SK-N-SH (cell line): ENCODE results near the gene TRRAP. TPM values are rescaled to one million over a fixed set of nuclear protein-coding genes. Genes with fewer than 3 reads are reported as not detected.

Source experiments
- CTCF ChIA-PET: fragments of 300-600, 350-600 bp; formaldehyde crosslinking; extraction: SDS; loops from one replicate; lab custom pipeline; 2021; lab: Yijun Ruan, JAX
- POLR2A ChIA-PET: fragments of 350-600 bp; sonication (Branson Sonifier 250); formaldehyde crosslinking; extraction: SDS; loops from one replicate; lab custom pipeline; 2020; ENCODE audit warnings: antibody characterized with exemption, inconsistent platforms; lab: Yijun Ruan, JAX
- DNase-seq: peaks from one replicate; pipeline ENCODE4 v3.0.0; 2012
- H2AFZ ChIP-seq: fragments of 200-600 bp; sonication (generic); 2 replicates; pipeline ENCODE4 v1.8.1; 2016; ENCODE audit warnings: antibody characterized with exemption, mild to moderate bottlenecking, low read depth
- H3F3A ChIP-seq: fragments of 200-600 bp; sonication (generic); replicated peaks from 2 replicates; pipeline ENCODE3; 2016; ENCODE audit warnings: antibody characterized with exemption, mild to moderate bottlenecking; ENCODE audit not compliant: insufficient read depth
- H3K27ac ChIP-seq, 2 experiments: fragments of 200-500 bp in 1 of 2; fragments of 200-600 bp in 1 of 2; sonication (Bioruptor generic) in 1 of 2; sonication (generic), shearing (Covaris generic) in 1 of 2; 2 replicates each; pipeline versions ENCODE4 v1.5.1 to v1.6.1; 2014 to 2016; ENCODE audit warnings: low read depth in 2 of 2, inconsistent platforms in 1 of 2, low read length in 1 of 2, mild to moderate bottlenecking in 1 of 2, mixed read lengths in 1 of 2
- H3K27me3 ChIP-seq: fragments of 200-600 bp; sonication (generic), shearing (Covaris generic); 2 replicates; pipeline ENCODE4 v1.6.1; 2016; ENCODE audit warnings: mixed run types; ENCODE audit not compliant: insufficient read depth
- H3K36me3 ChIP-seq, 2 experiments: fragments of 200-500 bp in 1 of 2; fragments of 200-600 bp in 1 of 2; sonication (Bioruptor generic) in 1 of 2; sonication (generic) in 1 of 2; replicated peaks in 1 of 2; 2 replicates each; pipeline versions ENCODE3 to v1.5.1; 2014 to 2016; ENCODE audit warnings: low read length in 1 of 2, mild to moderate bottlenecking in 1 of 2; ENCODE audit not compliant: insufficient read depth in 2 of 2, control insufficient read depth in 1 of 2
- H3K4me1 ChIP-seq, 2 experiments: fragments of 200-500 bp in 1 of 2; fragments of 200-600 bp in 1 of 2; sonication (Bioruptor generic) in 1 of 2; sonication (generic), shearing (Covaris generic) in 1 of 2; 2 replicates each; pipeline versions ENCODE4 v1.5.1 to v1.6.1; 2014 to 2016; ENCODE audit warnings: low read depth in 1 of 2, low read length in 1 of 2, mixed run types in 1 of 2; ENCODE audit not compliant: insufficient read depth in 2 of 2, control insufficient read depth in 1 of 2
- H3K4me2 ChIP-seq: fragments of 200-600 bp; sonication (generic), shearing (Covaris generic); 2 replicates; pipeline ENCODE4 v1.6.1; 2017; ENCODE audit warnings: mixed run types
- H3K4me3 ChIP-seq, 2 experiments: fragments of 200-500 bp in 1 of 2; fragments of 200-600 bp in 1 of 2; sonication (Bioruptor generic) in 1 of 2; sonication (generic), shearing (Covaris generic) in 1 of 2; 2 replicates each; pipeline versions ENCODE4 v1.5.1 to v1.8.1; 2014 to 2016; ENCODE audit warnings: low read depth in 2 of 2, inconsistent platforms in 1 of 2, low read length in 1 of 2, mild to moderate bottlenecking in 1 of 2, mixed read lengths in 1 of 2, moderate library complexity in 1 of 2
- H3K79me2 ChIP-seq: fragments of 200-600 bp; sonication (generic); 2 replicates; pipeline ENCODE4 v1.8.1; 2017; ENCODE audit warnings: mild to moderate bottlenecking; ENCODE audit not compliant: insufficient read depth
- H3K9ac ChIP-seq: fragments of 200-600 bp; sonication (generic); 2 replicates; pipeline ENCODE4 v1.6.1; 2017; ENCODE audit warnings: mixed run types
- H3K9me2 ChIP-seq: fragments of 200-600 bp; sonication (generic); 2 replicates; pipeline ENCODE4 v1.6.1; 2017; ENCODE audit warnings: mixed run types
- H3K9me3 ChIP-seq: fragments of 200-600 bp; sonication (generic); 2 replicates; pipeline ENCODE4 v1.6.1; 2017; ENCODE audit warnings: mixed run types, mild to moderate bottlenecking, moderate library complexity
- H4K20me1 ChIP-seq: fragments of 200-600 bp; sonication (generic); 2 replicates; pipeline ENCODE4 v1.6.1; 2017; ENCODE audit warnings: mild to moderate bottlenecking, mixed run types; ENCODE audit not compliant: insufficient read depth
- ELF1 ChIP-seq: IDR thresholded peaks from 2 replicates; pipeline ENCODE4 v1.4.0; 2012
- EP300 ChIP-seq, 2 experiments: IDR thresholded peaks; 2 replicates each; pipeline versions ENCODE4 v1.4.0 to v1.6.1; 2012; ENCODE audit warnings: borderline replicate concordance in 1 of 2, low read depth in 1 of 2, low read length in 1 of 2
- EZH2phosphoT487 ChIP-seq: fragments of 200-600 bp; sonication (generic); IDR thresholded peaks from 2 replicates; pipeline ENCODE4 v1.6.1; 2017; ENCODE audit warnings: low read depth, mixed run types, mild to moderate bottlenecking, antibody characterized with exemption, moderate library complexity, borderline replicate concordance
- GATA2 ChIP-seq: sonication (generic); formaldehyde crosslinking; IDR thresholded peaks from 2 replicates; pipeline ENCODE4 v1.5.0; 2020; ENCODE audit warnings: mild to moderate bottlenecking, missing genetic modification reagents
- JUND ChIP-seq: IDR thresholded peaks from 2 replicates; pipeline ENCODE4 v1.4.0; 2012
- MEF2A ChIP-seq: IDR thresholded peaks from 2 replicates; pipeline ENCODE4 v1.4.0; 2012; ENCODE audit warnings: low read depth, borderline replicate concordance
- NFIC ChIP-seq: IDR thresholded peaks from 2 replicates; pipeline ENCODE4 v1.4.0; 2012; ENCODE audit warnings: borderline replicate concordance
- RCOR1 ChIP-seq: fragments of 150-350 bp; IDR thresholded peaks from 2 replicates; pipeline ENCODE4 v1.6.1; 2017; ENCODE audit warnings: antibody characterized with exemption, low read length
- RFX5 ChIP-seq: IDR thresholded peaks from 2 replicates; pipeline ENCODE4 v1.6.1; 2012; ENCODE audit warnings: mild to moderate bottlenecking, improper control_type of control experiment, low read length
- RXRA ChIP-seq: IDR thresholded peaks from 2 replicates; pipeline ENCODE4 v1.4.0; 2012; ENCODE audit warnings: low read depth, mild to moderate bottlenecking, borderline replicate concordance
- SMC3 ChIP-seq: IDR thresholded peaks from 2 replicates; pipeline ENCODE4 v1.6.1; 2012; ENCODE audit warnings: low read depth, low read length, improper control_type of control experiment
- TAF1 ChIP-seq: IDR thresholded peaks from 2 replicates; pipeline ENCODE4 v1.6.1; 2012; ENCODE audit warnings: low read depth, mild to moderate bottlenecking, low read length, moderate library complexity, borderline replicate concordance
- YY1 ChIP-seq: IDR thresholded peaks from 2 replicates; pipeline ENCODE4 v1.4.0; 2012; ENCODE audit warnings: low read depth, mild to moderate bottlenecking
- WGBS: methylation state at CpG from one replicate; pipeline ENCODE4 v1.1.6; 2017; ENCODE audit warnings: low lambda C conversion rate; 5-methylcytosine and 5-hydroxymethylcytosine counted together
- polyA plus RNA-seq, 3 experiments: library from polyadenylated mRNA; depleted of rRNA; stranded (reverse); fragments of >200 nt; gene quantifications; 2 replicates each; pipeline ENCODE4 v1.2.3, GENCODE V29; 2012
- TF ChIP-seq, protein P1 (sequence below): fragments of 200-600 bp; sonication (generic); IDR thresholded peaks from 2 replicates; pipeline ENCODE4 v1.6.1; 2017; ENCODE audit warnings: antibody characterized with exemption, mild to moderate bottlenecking, moderate library complexity
- TF ChIP-seq, protein P2 (sequence below): IDR thresholded peaks from 2 replicates; pipeline ENCODE4 v1.4.0; 2012; ENCODE audit warnings: low read depth
- TF ChIP-seq, protein P3 (sequence below): IDR thresholded peaks from 2 replicates; pipeline ENCODE4; 2012
- TF ChIP-seq, protein P4 (sequence below): IDR thresholded peaks from 2 replicates; pipeline ENCODE4 v1.4.0; 2012; ENCODE audit warnings: low read depth, borderline replicate concordance

The TRRAP gene
- polyA plus RNA-seq, 1 of the 3 experiments (the other 2 are of a cell fraction) = 24.9 TPM

DNA sequence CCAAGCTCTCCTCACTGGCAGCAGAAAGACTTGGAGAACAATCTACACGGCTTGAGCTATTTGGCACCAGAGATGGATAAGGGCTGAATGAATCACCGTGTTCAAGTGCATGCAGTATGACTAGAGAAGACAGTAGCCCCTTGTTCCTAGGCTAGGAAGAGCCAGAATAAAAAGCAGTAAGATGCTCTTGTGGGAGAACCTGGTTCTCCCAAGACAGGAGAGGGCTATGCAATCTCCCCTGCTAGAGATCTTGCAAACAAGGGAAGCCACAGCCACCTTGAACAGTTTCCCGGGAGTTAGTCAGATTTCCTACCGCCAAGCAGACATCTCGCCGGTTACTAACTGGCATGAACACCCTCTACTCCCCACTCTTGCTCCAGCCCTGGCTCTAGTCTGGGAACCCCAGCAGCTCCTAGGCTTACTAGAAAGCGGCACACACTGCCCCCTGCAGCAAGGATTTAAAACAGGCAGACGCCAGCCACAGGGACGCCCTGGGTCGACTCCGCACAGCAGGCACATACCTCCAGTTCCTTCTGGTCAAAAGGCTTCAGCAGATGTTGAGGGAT is 158.3 kb downstream of the TRRAP start:
- 0 out of 4 replicates have a peak overlapping the region, but pooled peaks of 1 of the 2 experiments have one; percentile 3 for H3K27ac ChIP-seq

More for the DNA sequence above, 158.3 kb downstream of the TRRAP start:
- H3K4me1 ChIP-seq = peaks cover 0 to 4% of the 10 kb centered on the region in 2 experiments; a peak in 1 of 4 replicates
- 86% methylated on average over 11 of the region's 11 CpGs for WGBS
- peaks cover 4% of the 10 kb centered on the region; the same call in 1 of the 2 replicates for H3K79me2 ChIP-seq
- H3K4me2 ChIP-seq = no peak overlapping the region
- H3K36me3 ChIP-seq = peaks cover 78 to 85% of the 10 kb centered on the region in 2 experiments
- POLR2A ChIA-PET = no interaction called here
- TF ChIP-seq, protein P1, sequence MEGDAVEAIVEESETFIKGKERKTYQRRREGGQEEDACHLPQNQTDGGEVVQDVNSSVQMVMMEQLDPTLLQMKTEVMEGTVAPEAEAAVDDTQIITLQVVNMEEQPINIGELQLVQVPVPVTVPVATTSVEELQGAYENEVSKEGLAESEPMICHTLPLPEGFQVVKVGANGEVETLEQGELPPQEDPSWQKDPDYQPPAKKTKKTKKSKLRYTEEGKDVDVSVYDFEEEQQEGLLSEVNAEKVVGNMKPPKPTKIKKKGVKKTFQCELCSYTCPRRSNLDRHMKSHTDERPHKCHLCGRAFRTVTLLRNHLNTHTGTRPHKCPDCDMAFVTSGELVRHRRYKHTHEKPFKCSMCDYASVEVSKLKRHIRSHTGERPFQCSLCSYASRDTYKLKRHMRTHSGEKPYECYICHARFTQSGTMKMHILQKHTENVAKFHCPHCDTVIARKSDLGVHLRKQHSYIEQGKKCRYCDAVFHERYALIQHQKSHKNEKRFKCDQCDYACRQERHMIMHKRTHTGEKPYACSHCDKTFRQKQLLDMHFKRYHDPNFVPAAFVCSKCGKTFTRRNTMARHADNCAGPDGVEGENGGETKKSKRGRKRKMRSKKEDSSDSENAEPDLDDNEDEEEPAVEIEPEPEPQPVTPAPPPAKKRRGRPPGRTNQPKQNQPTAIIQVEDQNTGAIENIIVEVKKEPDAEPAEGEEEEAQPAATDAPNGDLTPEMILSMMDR = peak; percentile 67
- TF ChIP-seq MEF2A = no peak
- no peak for TF ChIP-seq RXRA
- TF ChIP-seq NFIC = no peak
- TF ChIP-seq, protein P2, sequence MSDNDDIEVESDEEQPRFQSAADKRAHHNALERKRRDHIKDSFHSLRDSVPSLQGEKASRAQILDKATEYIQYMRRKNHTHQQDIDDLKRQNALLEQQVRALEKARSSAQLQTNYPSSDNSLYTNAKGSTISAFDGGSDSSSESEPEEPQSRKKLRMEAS = no peak
- TF ChIP-seq, protein P3, sequence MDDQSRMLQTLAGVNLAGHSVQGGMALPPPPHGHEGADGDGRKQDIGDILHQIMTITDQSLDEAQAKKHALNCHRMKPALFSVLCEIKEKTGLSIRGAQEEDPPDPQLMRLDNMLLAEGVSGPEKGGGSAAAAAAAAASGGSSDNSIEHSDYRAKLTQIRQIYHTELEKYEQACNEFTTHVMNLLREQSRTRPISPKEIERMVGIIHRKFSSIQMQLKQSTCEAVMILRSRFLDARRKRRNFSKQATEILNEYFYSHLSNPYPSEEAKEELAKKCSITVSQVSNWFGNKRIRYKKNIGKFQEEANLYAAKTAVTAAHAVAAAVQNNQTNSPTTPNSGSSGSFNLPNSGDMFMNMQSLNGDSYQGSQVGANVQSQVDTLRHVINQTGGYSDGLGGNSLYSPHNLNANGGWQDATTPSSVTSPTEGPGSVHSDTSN = no peak
- no peak for TF ChIP-seq GATA2 (CRISPR knock-in tag)
- peak; percentile 10; the same call in 1 of the 2 replicates for TF ChIP-seq SMC3
- no peak for TF ChIP-seq RCOR1
- TF ChIP-seq RFX5 = no peak
- TF ChIP-seq TAF1 = no peak
- no peak for TF ChIP-seq YY1
- TF ChIP-seq EP300 (IDR thresholded peaks at IDR 0.05; ENCODE audit: borderline replicate concordance in 1 of 2, low read depth in 1 of 2, low read length in 1 of 2) = no peak
- no peak for TF ChIP-seq EZH2phosphoT487
- TF ChIP-seq, protein P4, sequence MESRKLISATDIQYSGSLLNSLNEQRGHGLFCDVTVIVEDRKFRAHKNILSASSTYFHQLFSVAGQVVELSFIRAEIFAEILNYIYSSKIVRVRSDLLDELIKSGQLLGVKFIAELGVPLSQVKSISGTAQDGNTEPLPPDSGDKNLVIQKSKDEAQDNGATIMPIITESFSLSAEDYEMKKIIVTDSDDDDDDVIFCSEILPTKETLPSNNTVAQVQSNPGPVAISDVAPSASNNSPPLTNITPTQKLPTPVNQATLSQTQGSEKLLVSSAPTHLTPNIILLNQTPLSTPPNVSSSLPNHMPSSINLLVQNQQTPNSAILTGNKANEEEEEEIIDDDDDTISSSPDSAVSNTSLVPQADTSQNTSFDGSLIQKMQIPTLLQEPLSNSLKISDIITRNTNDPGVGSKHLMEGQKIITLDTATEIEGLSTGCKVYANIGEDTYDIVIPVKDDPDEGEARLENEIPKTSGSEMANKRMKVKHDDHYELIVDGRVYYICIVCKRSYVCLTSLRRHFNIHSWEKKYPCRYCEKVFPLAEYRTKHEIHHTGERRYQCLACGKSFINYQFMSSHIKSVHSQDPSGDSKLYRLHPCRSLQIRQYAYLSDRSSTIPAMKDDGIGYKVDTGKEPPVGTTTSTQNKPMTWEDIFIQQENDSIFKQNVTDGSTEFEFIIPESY = no peak
- no peak for TF ChIP-seq JUND
- no peak for TF ChIP-seq ELF1
- H3K9me3 ChIP-seq = no peaks in the 10 kb centered on the region
- no peak overlapping the region for H3K9ac ChIP-seq
- H3K4me3 ChIP-seq = no peak overlapping the region
- no peaks in the 10 kb centered on the region for H3K9me2 ChIP-seq
- peaks cover 12% of the 10 kb centered on the region for H3F3A ChIP-seq
- H3K27me3 ChIP-seq = no peaks in the 10 kb centered on the region
- no peak overlapping the region for H2AFZ ChIP-seq
- CTCF ChIA-PET = interaction anchor here (1.0 to 6.6 kb wide), 14 partner anchors 8 to 290 kb away, joined by 3 to 146 read pairs (median 4); no protein-coding TSS in a partner anchor
- H4K20me1 ChIP-seq = peaks cover 11% of the 10 kb centered on the region; the same call in 1 of the 2 replicates
- peak; percentile 68 for DNase-seq
